Measurements from ENCODE around the gene CARD9. TPM values are rescaled to one million over a fixed set of nuclear protein-coding genes. Genes with fewer than 3 reads are reported as not detected.

The CARD9 gene
- total and polyA plus RNA-seq, 2 of the 8 experiments (the other 6 are each of a cell fraction or from before 2014, with no cell fraction given) = 0.15 to 1.1 TPM

DNA sequence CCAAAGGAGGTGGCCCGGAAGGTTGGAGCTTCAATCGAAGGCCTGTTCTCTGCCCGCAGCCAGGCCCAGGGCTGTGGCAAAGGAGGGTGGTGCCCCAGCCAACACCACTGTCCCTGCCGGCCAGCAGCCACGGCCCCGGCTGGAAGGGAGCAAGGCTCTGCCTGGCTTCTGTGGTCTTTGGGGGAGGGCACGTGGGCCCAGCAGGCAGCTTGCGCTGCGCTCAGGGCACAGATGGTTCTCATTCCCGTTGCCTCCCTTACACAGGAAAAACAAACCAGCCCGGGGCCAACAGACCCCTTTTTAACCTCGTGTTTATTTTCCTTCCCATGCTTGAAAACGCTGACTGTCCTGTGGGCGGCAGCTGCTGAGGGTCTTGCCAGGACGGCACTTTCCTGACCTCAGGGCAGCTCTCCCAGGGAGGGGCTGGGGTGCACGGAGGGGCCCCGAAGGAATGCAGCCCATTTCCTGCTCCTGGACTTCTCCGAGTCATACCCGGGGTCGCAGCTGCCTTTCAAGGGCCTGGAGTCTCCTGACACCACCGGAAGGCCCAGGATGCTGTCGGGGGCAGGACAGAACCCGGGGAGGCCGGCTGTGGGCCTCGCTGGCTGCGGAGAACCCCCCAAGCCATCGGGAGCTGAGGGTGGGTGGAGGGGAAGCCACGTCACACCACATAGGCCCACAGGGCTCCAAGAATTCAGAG is 47.3 kb downstream of the CARD9 start:
- Histone ChIP-seq H3K4me1 (replicated peaks in 1 of 4; ENCODE audit: control insufficient read depth in 3 of 4, insufficient read depth in 4 of 4, low read length in 3 of 4) (peaks cover 0 to 24% (median 20%) of the 10 kb centered on the region in 4 experiments; a peak in 6 of 7 replicates), H2AK5ac (ENCODE audit: low read depth, low read length) (peak overlapping the region; percentile 76; the same call in 1 of the 2 replicates), H3K79me1 (ENCODE audit: low read depth, low read length) (no peaks in the 10 kb centered on the region), H3K23me2 (ENCODE audit: low read depth, low read length) (peaks cover 4% of the 10 kb centered on the region; the same call in 1 of the 2 replicates), H3K23ac (ENCODE audit: insufficient read length) (no peak overlapping the region), H4K91ac (replicated peaks; ENCODE audit: insufficient read length, low read length) (peak overlapping the region; percentile 91), H3K4ac (replicated peaks; ENCODE audit: insufficient read length, low read depth, low read length) (peak overlapping the region; percentile 87), H3K18ac (ENCODE audit: extremely low read depth, low read length) (peak overlapping the region; percentile 26), H2AFZ (ENCODE audit: low read length) (no peak overlapping the region), H3K27me3 (replicated peaks in 1 of 4; ENCODE audit: control insufficient read depth in 3 of 4, extremely low read depth in 1 of 4, insufficient read depth in 3 of 4, low read length in 3 of 4) (no peaks in the 10 kb centered on the region), H3K56ac (replicated peaks; ENCODE audit: insufficient read length, low read depth, low read length) (no peak overlapping the region), H3K9ac (replicated peaks in 1 of 4; ENCODE audit: extremely low read depth in 1 of 4, low read depth in 3 of 4, low read length in 3 of 4) (no peak overlapping the region), H4K20me1 (replicated peaks in 1 of 2; ENCODE audit: control insufficient read depth in 1 of 2, insufficient read depth in 2 of 2, low read length in 2 of 2) (peaks cover 0 to 3% of the 10 kb centered on the region in 2 experiments), H4K5ac (ENCODE audit: insufficient read length, low read depth, low read length) (no peak overlapping the region), H3K4me3 (ENCODE audit: extremely low read depth in 1 of 4, insufficient read depth in 2 of 4, low read depth in 3 of 4, low read length in 4 of 4) (no peak overlapping the region), H3K14ac (ENCODE audit: insufficient read length) (no peak overlapping the region), H3K4me2 (ENCODE audit: insufficient read depth in 1 of 2, low read depth in 2 of 2, low read length in 2 of 2) (peak overlapping the region; percentile 38 to 59; a peak in 2 of 4 replicates), H3K9me3 (ENCODE audit: insufficient read depth in 2 of 2, low read depth in 1 of 2, low read length in 1 of 2) (no peaks in the 10 kb centered on the region), H2BK20ac (ENCODE audit: low read length) (peak overlapping the region; percentile 72; the same call in 1 of the 2 replicates), H2BK120ac (replicated peaks; ENCODE audit: low read depth, low read length) (no peak overlapping the region), H3K79me2 (ENCODE audit: control insufficient read depth in 1 of 2, insufficient read depth in 2 of 2, low read length in 2 of 2) (no peaks in the 10 kb centered on the region), H4K8ac (ENCODE audit: extremely low read depth, insufficient read depth, low read length) (no peak overlapping the region; the same call in 1 of the 2 replicates), H3K36me3 (ENCODE audit: control insufficient read depth in 2 of 4, insufficient read depth in 4 of 4, low read length in 3 of 4) (no peaks in the 10 kb centered on the region), H2BK15ac (ENCODE audit: low read length) (no peak overlapping the region), H2BK5ac (ENCODE audit: low read depth, low read length) (peak overlapping the region; percentile 88; the same call in 1 of the 2 replicates), H3K27ac (ENCODE audit: low read depth, low read length) (no peak overlapping the region; the same call in 1 of the 2 replicates), H2BK12ac (ENCODE audit: low read depth, low read length) (peak overlapping the region; percentile 68; the same call in 1 of the 2 replicates)
- ChIA-PET POLR2A (ENCODE audit: partially characterized antibody) (interaction anchor here (0.6 to 1.4 kb wide), 6 partner anchors 9 to 338 kb away, joined by 3 to 5 read pairs (median 3); no protein-coding TSS in a partner anchor), CTCF (ENCODE audit: partially characterized antibody) (interaction anchor here (0.8 to 1.8 kb wide), 7 partner anchors 15 to 345 kb away, joined by 3 to 5 read pairs (median 3); partner anchors contain the start of gene DNLZ)
- WGBS, 2 experiments (ENCODE audit: extremely low coverage in 1 of 2, insufficient coverage in 1 of 2, insufficient read length in 1 of 2, insufficient replicate concordance in 2 of 2, low coverage in 1 of 2, low lambda C conversion rate in 2 of 2, missing lambda C conversion rate in 1 of 2) = 55% methylated on average over 25 of the region's 28 CpGs; no CpG with 5 or more reads in 1 of the 2 experiments
- TF ChIP-seq KDM4A (IDR thresholded peaks at IDR 0.05; ENCODE audit: low read depth, low read length, severe bottlenecking) = no peak
- TF ChIP-seq CHD1 (IDR thresholded peaks at IDR 0.05; ENCODE audit: low read depth, low read length) = no peak
- no peak for TF ChIP-seq JUND (IDR thresholded peaks at IDR 0.05; ENCODE audit: low read length)
- no peak for TF ChIP-seq BACH1 (IDR thresholded peaks at IDR 0.05; ENCODE audit: low read length)
- TF ChIP-seq NANOG (IDR thresholded peaks at IDR 0.05; ENCODE audit: insufficient read depth, low read depth, low read length, poor library complexity, severe bottlenecking) = no peak
- FAIRE-seq = no peak
- DNase-seq (ENCODE audit: low read depth in 1 of 2, low spot score in 2 of 2) = peak in 1 of 2 experiments; percentile 64
